GM18498 (cell line): ENCODE data around the gene ZCCHC9.
"Not testable (repeated sequence)": the region's sequence is repeated elsewhere in the genome, so short reads cannot be mapped to it uniquely, and the experiment has no call there.

Experiments used
- ATAC-seq: cut with Tn5 transposase; IDR thresholded peaks from one replicate; pipeline ENCODE4 v1.9.1; 2021; ENCODE audit warnings: mild to moderate bottlenecking, moderate library complexity; ENCODE audit not compliant: unreplicated experiment

The ZCCHC9 gene

GRCh38 chr5:81305785-81306184, 4.4 kb downstream of the ZCCHC9 start:
- ATAC-seq: no peak

GRCh38 chr5:81308836-81309235, 7.4 kb downstream of the ZCCHC9 start:
- ATAC-seq: no peak

- no peak for ATAC-seq
These were observed 9.1 kb downstream of the ZCCHC9 start for GRCh38 chr5:81310402-81311063.

GRCh38 chr5:81313278-81313677, 11.9 kb downstream of the ZCCHC9 start:
- ATAC-seq: no peak

GRCh38 chr5:81313686-81314085, 12.3 kb downstream of the ZCCHC9 start:
- no peak for ATAC-seq

GRCh38 chr5:81314581-81314980, 13.2 kb downstream of the ZCCHC9 start:
- ATAC-seq: no peak

GRCh38 chr5:81315336-81315735, 13.9 kb downstream of the ZCCHC9 start:
- ATAC-seq: no peak

- ATAC-seq: no peak
These were observed 14.4 kb downstream of the ZCCHC9 start for GRCh38 chr5:81315830-81316229.

GRCh38 chr5:81316571-81316970, 15.2 kb downstream of the ZCCHC9 start:
- ATAC-seq: no peak

GRCh38 chr5:81317536-81317935, 16.1 kb downstream of the ZCCHC9 start:
- no peak for ATAC-seq

GRCh38 chr5:81326554-81326953, 25.2 kb downstream of the ZCCHC9 start:
- ATAC-seq: no peak

GRCh38 chr5:81334304-81335061, 33.1 kb downstream of the ZCCHC9 start:
- no peak for ATAC-seq

GRCh38 chr5:81335946-81336345, 34.6 kb downstream of the ZCCHC9 start:
- no peak for ATAC-seq

- ATAC-seq: no peak
These were observed 35.2 kb downstream of the ZCCHC9 start for GRCh38 chr5:81336556-81336955.

- no peak for ATAC-seq
These were observed 36.4 kb downstream of the ZCCHC9 start for GRCh38 chr5:81337803-81338202.

GRCh38 chr5:81338213-81338612, 36.8 kb downstream of the ZCCHC9 start:
- not testable (repeated sequence) for ATAC-seq

- no peak for ATAC-seq
These were observed 43.3 kb downstream of the ZCCHC9 start for GRCh38 chr5:81344736-81345135.

- ATAC-seq: no peak
These were observed 44.1 kb downstream of the ZCCHC9 start for GRCh38 chr5:81345411-81346003.

- ATAC-seq: no peak
These were observed 47.8 kb downstream of the ZCCHC9 start for GRCh38 chr5:81349161-81349560.

- no peak for ATAC-seq
These were observed 49.1 kb downstream of the ZCCHC9 start for GRCh38 chr5:81350507-81350906.

GRCh38 chr5:81353189-81353588, 51.8 kb downstream of the ZCCHC9 start:
- ATAC-seq: no peak

GRCh38 chr5:81354093-81354492, 52.7 kb downstream of the ZCCHC9 start:
- ATAC-seq: no peak
